ENCODE results near the gene TMEM63A. TPM values are rescaled to one million over a fixed set of nuclear protein-coding genes. Genes with fewer than 3 reads are reported as not detected.
A peak's percentile ranks its signal among the peaks of the same experiment; 100 is the strongest.
"Not testable (repeated sequence)": the region's sequence is repeated elsewhere in the genome, so short reads cannot be mapped to it uniquely, and the experiment has no call there.

TMEM63A gene
- total and polyA plus RNA-seq, 5 donors from 2014 or later = 66.9 to 454 (median 70.3) TPM

GRCh38 chr1:225806249-225806648, 75.9 kb downstream of the TMEM63A start:
- H3K36me3 Mint-ChIP-seq = no peaks in the 10 kb centered on the region
- Histone ChIP-seq H3K9me3 (ENCODE audit: control insufficient read depth in 2 of 2, low read length in 2 of 2) (no peaks in the 10 kb centered on the region), H3K27me3 (ENCODE audit: control insufficient read depth, insufficient read depth, low read length) (no peaks in the 10 kb centered on the region), H3K4me1 (ENCODE audit: control insufficient read depth, insufficient read depth, low read length, poor library complexity, severe bottlenecking) (peaks cover 8% of the 10 kb centered on the region), H3K27ac (ENCODE audit: insufficient read depth, low read length, poor library complexity, severe bottlenecking) (no peak overlapping the region), H3K36me3 (ENCODE audit: control insufficient read depth, insufficient read depth, low read length) (no peaks in the 10 kb centered on the region), H3K4me3 (ENCODE audit: low read depth, low read length) (no peak overlapping the region)
- peaks cover 0 to 12% (median 6%) of the 10 kb centered on the region in 4 donors for H3K4me1 Mint-ChIP-seq
- DNase-seq = no peak
- H3K4me3 Mint-ChIP-seq = no peak overlapping the region
- ATAC-seq (ENCODE audit: low read depth in 2 of 2) = no peak
- H3K27ac Mint-ChIP-seq = no peak overlapping the region
- peaks cover 24% of the 10 kb centered on the region for H3K27me3 Mint-ChIP-seq
- no peaks in the 10 kb centered on the region for H3K9me3 Mint-ChIP-seq

GRCh38 chr1:225801146-225801545, 81.0 kb downstream of the TMEM63A start:
- H3K27ac Mint-ChIP-seq; H3K4me1 ChIP-seq (ENCODE audit: control insufficient read depth, insufficient read depth, low read length, poor library complexity, severe bottlenecking); H3K27ac ChIP-seq (ENCODE audit: insufficient read depth, low read length, poor library complexity, severe bottlenecking); H3K9me3 Mint-ChIP-seq; H3K4me3 Mint-ChIP-seq; DNase-seq; H3K36me3 Mint-ChIP-seq; H3K27me3 Mint-ChIP-seq; H3K4me3 ChIP-seq (ENCODE audit: low read depth, low read length); H3K27me3 ChIP-seq (ENCODE audit: control insufficient read depth, insufficient read depth, low read length); ATAC-seq (ENCODE audit: low read depth in 2 of 2); H3K9me3 ChIP-seq (ENCODE audit: control insufficient read depth in 2 of 2, low read length in 2 of 2); H3K36me3 ChIP-seq (ENCODE audit: control insufficient read depth, insufficient read depth, low read length): not testable (repeated sequence)
- H3K4me1 Mint-ChIP-seq = peaks cover 0 to 10% (median 3%) of the 10 kb centered on the region in 4 donors

GRCh38 chr1:225796097-225796496, 86.1 kb downstream of the TMEM63A start:
- H3K4me3 ChIP-seq (ENCODE audit: low read depth, low read length); H3K4me3 Mint-ChIP-seq; H3K27ac ChIP-seq (ENCODE audit: insufficient read depth, low read length, poor library complexity, severe bottlenecking); H3K9me3 Mint-ChIP-seq; H3K9me3 ChIP-seq (ENCODE audit: control insufficient read depth in 2 of 2, low read length in 2 of 2); H3K27me3 ChIP-seq (ENCODE audit: control insufficient read depth, insufficient read depth, low read length); H3K27me3 Mint-ChIP-seq; H3K4me1 ChIP-seq (ENCODE audit: control insufficient read depth, insufficient read depth, low read length, poor library complexity, severe bottlenecking); DNase-seq; H3K36me3 ChIP-seq (ENCODE audit: control insufficient read depth, insufficient read depth, low read length); ATAC-seq (ENCODE audit: low read depth in 2 of 2): not testable (repeated sequence)
- Mint-ChIP-seq H3K27ac (peak overlapping the region in 1 of 3 donors; percentile 20), H3K4me1 (peaks cover 0 to 11% (median 6%) of the 10 kb centered on the region in 4 donors), H3K36me3 (peaks cover 39% of the 10 kb centered on the region)

Other genes with a start within 250 kb of the TMEM63A start
- gene ENAH, start 229.3 kb downstream of the TMEM63A start, total RNA-seq = not detected
- gene ENAH, start 229.3 kb downstream of the TMEM63A start, polyA plus RNA-seq = under 1 TPM in 2 of 4 donors, not detected in 2; 0.03 to 0.13 TPM
- gene SRP9, start 104.6 kb downstream of the TMEM63A start, total RNA-seq = 76.7 TPM
- 100 to 1,000 TPM; 292 to 367 (median 345) TPM for gene SRP9, start 104.6 kb downstream of the TMEM63A start, polyA plus RNA-seq
- 0.62 TPM for gene EPHX1, start 72.3 kb downstream of the TMEM63A start, total RNA-seq
- under 1 TPM in 3 of 4 donors, not detected in 1; 0.11 to 0.52 (median 0.38) TPM for gene EPHX1, start 72.3 kb downstream of the TMEM63A start, polyA plus RNA-seq
- gene LEFTY1, start 6.8 kb upstream of the TMEM63A start, total RNA-seq = 0.39 TPM
- gene LEFTY1, start 6.8 kb upstream of the TMEM63A start, polyA plus RNA-seq = under 1 TPM in 2 of 4 donors, not detected in 2; 0.13 to 0.17 TPM
- gene PYCR2, start 41.9 kb upstream of the TMEM63A start, total RNA-seq = 51.6 TPM
- gene PYCR2, start 41.9 kb upstream of the TMEM63A start, polyA plus RNA-seq = 10 to 100 TPM; 56.7 to 74.6 (median 67.7) TPM
- gene LEFTY2, start 58.8 kb upstream of the TMEM63A start, total RNA-seq = not detected
- gene LEFTY2, start 58.8 kb upstream of the TMEM63A start, polyA plus RNA-seq = not detected
- 38.1 TPM for gene SDE2, start 117.0 kb upstream of the TMEM63A start, total RNA-seq
- 10 to 100 TPM in 2 of 4 donors, 1 to 10 TPM in 2; 5.9 to 11.6 (median 9.7) TPM for gene SDE2, start 117.0 kb upstream of the TMEM63A start, polyA plus RNA-seq
- 408 TPM for gene H3-3A, start 180.3 kb upstream of the TMEM63A start, total RNA-seq
- 1,000 to 10,000 TPM in 2 of 4 donors, 100 to 1,000 TPM in 2; 858 to 1,137 (median 1,025) TPM for gene H3-3A, start 180.3 kb upstream of the TMEM63A start, polyA plus RNA-seq